Neural progenitor cell (in vitro differentiated cells): ENCODE results near the gene TIMM29. TPM values are rescaled to one million over a fixed set of nuclear protein-coding genes. Genes with fewer than 3 reads are reported as not detected.

ENCODE experiments used
- DNase-seq: peaks from one replicate; pipeline ENCODE4 v3.0.0-alpha.2; 2016; ENCODE audit warnings: low spot score
- H2AFZ ChIP-seq: fragments of 200-600 bp; sonication (generic); replicated peaks from 2 replicates; pipeline ENCODE4 v1.6.1; 2016; ENCODE audit warnings: antibody characterized with exemption
- H3F3A ChIP-seq: fragments of 200-600 bp; sonication (generic); 2 replicates; pipeline ENCODE4 v1.6.1; 2016; ENCODE audit warnings: antibody characterized with exemption, low read depth
- H3K27ac ChIP-seq: fragments of 200-600 bp; sonication (generic); 2 replicates; pipeline ENCODE4 v1.5.1; 2016; ENCODE audit warnings: mild to moderate bottlenecking
- H3K27me3 ChIP-seq: fragments of 200-600 bp; sonication (generic); 2 replicates; pipeline ENCODE4 v1.6.1; 2016; ENCODE audit warnings: mild to moderate bottlenecking, moderate library complexity
- H3K36me3 ChIP-seq: fragments of 200-600 bp; sonication (generic); 2 replicates; pipeline ENCODE4 v1.5.1; 2016
- H3K4me1 ChIP-seq: fragments of 200-600 bp; sonication (generic); 2 replicates; pipeline ENCODE4 v1.6.1; 2016; ENCODE audit warnings: mixed run types
- H3K4me2 ChIP-seq: fragments of 200-600 bp; sonication (generic); 2 replicates; pipeline ENCODE4 v1.6.1; 2016
- H3K4me3 ChIP-seq: fragments of 200-600 bp; sonication (generic); 2 replicates; pipeline ENCODE4 v1.5.1; 2016
- H3K79me2 ChIP-seq: fragments of 200-600 bp; sonication (generic); 2 replicates; pipeline ENCODE4 v1.6.1; 2016; ENCODE audit warnings: low read depth
- H3K9ac ChIP-seq: fragments of 200-600 bp; sonication (generic); 2 replicates; pipeline ENCODE4 v1.6.1; 2016
- H3K9me3 ChIP-seq: fragments of 200-600 bp; sonication (generic); 2 replicates; pipeline ENCODE4 v1.5.1; 2016; ENCODE audit warnings: low read depth
- H4K20me1 ChIP-seq: fragments of 200-600 bp; sonication (generic); 2 replicates; pipeline ENCODE4 v1.6.1; 2016; ENCODE audit warnings: low read depth
- H3K27ac Mint-ChIP-seq: 3 replicates; pipeline ENCODE4 v1.8.0; 2021; ENCODE audit warnings: mixed read lengths
- H3K27me3 Mint-ChIP-seq: 2 replicates; pipeline ENCODE4 v1.8.0; 2022; ENCODE audit warnings: low read depth, mild to moderate bottlenecking, inconsistent platforms, moderate library complexity, mixed read lengths; ENCODE audit not compliant: insufficient read depth
- H3K36me3 Mint-ChIP-seq: 3 replicates; pipeline ENCODE4 v1.8.0; 2021; ENCODE audit warnings: mixed read lengths
- H3K4me1 Mint-ChIP-seq: 3 replicates; pipeline ENCODE4 v1.8.0; 2021; ENCODE audit warnings: mixed read lengths
- H3K4me3 Mint-ChIP-seq: 3 replicates; pipeline ENCODE4 v1.8.0; 2021; ENCODE audit warnings: mild to moderate bottlenecking, moderate library complexity, mixed read lengths
- H3K9me3 Mint-ChIP-seq: 3 replicates; pipeline ENCODE4 v1.8.0; 2020; ENCODE audit warnings: mixed read lengths
- CTCF ChIP-seq: fragments of 200-600 bp; sonication (generic); IDR thresholded peaks from 2 replicates; pipeline ENCODE4 v1.5.1; 2017; ENCODE audit warnings: antibody characterized with exemption, mild to moderate bottlenecking
- EZH2 ChIP-seq: fragments of 200-600 bp; sonication (generic); IDR thresholded peaks from 2 replicates; pipeline ENCODE4 v1.6.1; 2017; ENCODE audit warnings: antibody characterized with exemption, mild to moderate bottlenecking, moderate library complexity
- EZH2phosphoT487 ChIP-seq: fragments of 200-600 bp; sonication (generic); IDR thresholded peaks from 2 replicates; pipeline ENCODE4 v1.6.1; 2017; ENCODE audit warnings: antibody characterized with exemption
- total RNA-seq: library from RNA; depleted of rRNA; stranded (reverse); fragments of >200 nt; gene quantifications from 2 replicates; pipeline ENCODE4 v1.2.3, GENCODE V29; 2015; ENCODE audit warnings: low replicate concordance

Gene TIMM29
- total RNA-seq, 1 donor from 2014 or later: 24.4 TPM

DNA sequence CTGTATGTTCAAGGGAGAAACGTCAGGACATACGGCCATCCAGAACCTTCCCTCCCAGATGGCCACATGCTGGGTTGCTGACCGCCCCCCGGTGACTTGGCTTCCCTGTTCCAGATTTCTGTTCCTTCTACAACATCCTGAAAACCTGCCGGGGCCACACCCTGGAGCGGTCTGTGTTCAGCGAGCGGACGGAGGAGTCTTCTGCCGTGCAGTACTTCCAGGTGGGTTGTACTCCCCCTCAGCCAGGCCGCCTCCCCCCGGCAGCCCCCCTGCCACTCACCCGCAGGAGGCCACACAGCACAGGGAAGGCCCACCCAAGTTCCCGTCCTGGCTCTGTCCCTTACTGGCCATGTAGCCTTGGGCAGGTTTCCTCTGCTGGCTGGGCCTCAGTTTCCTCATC lies 20.7 kb upstream of the TIMM29 start:
- no peaks in the 10 kb centered on the region for H3F3A ChIP-seq
- H3K9me3 ChIP-seq: no peaks in the 10 kb centered on the region
- Mint-ChIP-seq H3K27me3 (peaks cover 2% of the 10 kb centered on the region), H3K4me3 (no peak overlapping the region), H3K27ac (no peak overlapping the region), H3K36me3 (peaks cover 13% of the 10 kb centered on the region), H3K4me1 (no peaks in the 10 kb centered on the region), H3K9me3 (peaks cover 3% of the 10 kb centered on the region)
- H2AFZ ChIP-seq: no peak overlapping the region
- no peak overlapping the region for H3K4me3 ChIP-seq
- no peak overlapping the region for H3K27ac ChIP-seq
- DNase-seq: no peak
- peaks cover 13% of the 10 kb centered on the region for H3K79me2 ChIP-seq
- H4K20me1 ChIP-seq: no peaks in the 10 kb centered on the region
- H3K36me3 ChIP-seq: no peaks in the 10 kb centered on the region
- no peak overlapping the region for H3K9ac ChIP-seq
- H3K27me3 ChIP-seq: no peaks in the 10 kb centered on the region
- no peaks in the 10 kb centered on the region for H3K4me1 ChIP-seq
- H3K4me2 ChIP-seq: no peak overlapping the region
- TF ChIP-seq CTCF (no peak), EZH2phosphoT487 (no peak), EZH2 (no peak)

GRCh38 chr19:10908380-10908960 lies 20.1 kb upstream of the TIMM29 start:
- peaks cover 10% of the 10 kb centered on the region for H3K36me3 Mint-ChIP-seq
- TF ChIP-seq EZH2phosphoT487 (no peak), EZH2 (no peak), CTCF (no peak)
- Histone ChIP-seq H2AFZ (no peak overlapping the region), H4K20me1 (no peaks in the 10 kb centered on the region), H3K4me1 (no peaks in the 10 kb centered on the region), H3K9me3 (no peaks in the 10 kb centered on the region), H3K79me2 (peaks cover 7% of the 10 kb centered on the region), H3K4me2 (no peak overlapping the region), H3K9ac (no peak overlapping the region), H3K27me3 (no peaks in the 10 kb centered on the region), H3K27ac (no peak overlapping the region), H3K4me3 (no peak overlapping the region), H3K36me3 (no peaks in the 10 kb centered on the region), H3F3A (no peaks in the 10 kb centered on the region)
- no peaks in the 10 kb centered on the region for H3K4me1 Mint-ChIP-seq
- no peaks in the 10 kb centered on the region for H3K9me3 Mint-ChIP-seq
- no peak overlapping the region for H3K4me3 Mint-ChIP-seq
- DNase-seq: no peak
- H3K27ac Mint-ChIP-seq: no peak overlapping the region
- H3K27me3 Mint-ChIP-seq: peaks cover 2% of the 10 kb centered on the region

GRCh38 chr19:10911579-10912363 lies 16.8 kb upstream of the TIMM29 start:
- Histone ChIP-seq H3K36me3 (no peaks in the 10 kb centered on the region), H2AFZ (no peak overlapping the region), H3K27ac (no peak overlapping the region), H3K4me3 (no peak overlapping the region), H3K27me3 (no peaks in the 10 kb centered on the region), H3K79me2 (no peaks in the 10 kb centered on the region), H4K20me1 (no peaks in the 10 kb centered on the region), H3F3A (no peaks in the 10 kb centered on the region), H3K9ac (no peak overlapping the region), H3K4me2 (no peak overlapping the region), H3K4me1 (no peaks in the 10 kb centered on the region), H3K9me3 (no peaks in the 10 kb centered on the region)
- no peaks in the 10 kb centered on the region for H3K9me3 Mint-ChIP-seq
- H3K4me3 Mint-ChIP-seq: no peak overlapping the region
- H3K4me1 Mint-ChIP-seq: no peaks in the 10 kb centered on the region
- no peak overlapping the region for H3K27ac Mint-ChIP-seq
- H3K27me3 Mint-ChIP-seq: peaks cover 2% of the 10 kb centered on the region
- DNase-seq: no peak
- H3K36me3 Mint-ChIP-seq: peaks cover 7% of the 10 kb centered on the region
- no peak for TF ChIP-seq CTCF
- TF ChIP-seq EZH2phosphoT487: no peak
- TF ChIP-seq EZH2: no peak
